Left lung (tissue), 10 donors: Measurements from ENCODE around the gene PTPRS. TPM values are rescaled to one million over a fixed set of nuclear protein-coding genes. Genes with fewer than 3 reads are reported as not detected.

ENCODE experiments used
- ATAC-seq: fragments of 200-7000 bp; cut with Tn5 transposase; one replicate; pipeline ENCODE4 v1.9.1; 2020; ENCODE audit warnings: moderate library complexity
- DNase-seq, 4 donors: peaks; one replicate each; pipeline ENCODE4 v3.0.0-alpha.2; 2013 to 2020
- H3K27ac ChIP-seq, 2 donors: fragments of 200-600 bp; sonication (generic) in 1 of 2; one replicate each; pipeline versions ENCODE4 v1.5.0 to v1.8.0; 2020 to 2021
- H3K27me3 ChIP-seq, 2 donors: fragments of 200-600 bp; sonication (generic) in 1 of 2; one replicate each; pipeline versions ENCODE4 v1.5.0 to v1.8.0; 2020 to 2021
- H3K36me3 ChIP-seq, 2 donors: fragments of 200-600 bp; sonication (generic) in 1 of 2; one replicate each; pipeline versions ENCODE4 v1.5.0 to v1.8.0; 2020 to 2021
- H3K4me1 ChIP-seq, 2 donors: fragments of 200-600 bp; one replicate each; pipeline ENCODE4 v1.8.0; 2021
- H3K4me3 ChIP-seq, 2 donors: fragments of 200-600 bp; sonication (generic) in 1 of 2; one replicate each; pipeline versions ENCODE4 v1.5.0 to v1.8.0; 2020 to 2021; ENCODE audit warnings: mild to moderate bottlenecking in 1 of 2
- H3K9me3 ChIP-seq, 2 donors: fragments of 200-600 bp; sonication (generic) in 1 of 2; one replicate each; pipeline versions ENCODE4 v1.5.0 to v1.8.0; 2020 to 2021
- intact Hi-C, 2 donors: fragments of 100-400 bp; cut with DNase I; formaldehyde crosslinking; loops; one replicate each; pipeline versions ENCODE4 v1.11.2 to v1.14.2; 2022
- polyA plus RNA-seq, 6 donors: library from polyadenylated mRNA; unstranded; fragments of 120-200 nt; gene quantifications; one replicate each; pipeline ENCODE4 v1.2.1, GENCODE V29; 2013; ENCODE audit not compliant: insufficient read length in 6 of 6
- total RNA-seq, 2 donors: library from RNA; stranded (reverse); fragmentation: NEBNext Ultra II Directional; extraction: Animal tissue kit (Norgen Biotek cat#: 25700); gene quantifications; one replicate each; pipeline ENCODE4 v1.2.1, GENCODE V29; 2021
- TF ChIP-seq, protein P1 (sequence below), 2 donors: fragments of 200-600 bp; sonication (generic) in 1 of 2; IDR thresholded peaks; one replicate each; pipeline versions ENCODE4 v1.5.0 to v1.8.0; 2021; ENCODE audit warnings: antibody characterized with exemption in 2 of 2
- donor health status: DM: no; HTN: yes; CAD: no.
- donor health status: DM: no; HTN: no; CAD: no.

The PTPRS gene
- total and polyA plus RNA-seq, 8 donors, result 61.7 to 97.9 (median 75.3) TPM

DNA sequence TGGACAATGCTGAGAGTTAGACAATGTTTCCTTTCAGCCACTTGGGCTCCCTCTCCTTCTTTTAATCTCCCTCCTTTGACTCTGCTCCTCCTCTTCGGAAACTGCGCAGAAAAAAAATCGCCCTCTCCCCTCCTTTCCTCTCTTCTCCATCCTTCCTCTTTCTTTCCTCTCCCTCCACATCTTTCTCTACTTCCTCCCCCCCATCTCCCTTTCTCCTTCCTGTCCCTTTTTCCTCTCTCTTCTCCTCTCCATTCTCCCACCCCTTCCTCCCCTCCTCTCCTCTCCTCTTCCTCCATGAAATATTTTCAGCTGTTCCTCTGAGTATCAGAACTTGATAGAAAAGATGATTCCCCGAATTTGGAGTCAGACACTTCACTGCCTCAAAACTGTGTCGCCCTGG, 15.1 kb upstream of the PTPRS start:
- Histone ChIP-seq H3K9me3 (no peaks in the 10 kb centered on the region), H3K36me3 (no peaks in the 10 kb centered on the region), H3K4me1 (no peaks in the 10 kb centered on the region), H3K27me3 (peaks cover 0 to 81% of the 10 kb centered on the region in 2 donors), H3K27ac (no peak overlapping the region), H3K4me3 (no peak overlapping the region)
- intact Hi-C loops, result no loop called here
- TF ChIP-seq, protein P1, sequence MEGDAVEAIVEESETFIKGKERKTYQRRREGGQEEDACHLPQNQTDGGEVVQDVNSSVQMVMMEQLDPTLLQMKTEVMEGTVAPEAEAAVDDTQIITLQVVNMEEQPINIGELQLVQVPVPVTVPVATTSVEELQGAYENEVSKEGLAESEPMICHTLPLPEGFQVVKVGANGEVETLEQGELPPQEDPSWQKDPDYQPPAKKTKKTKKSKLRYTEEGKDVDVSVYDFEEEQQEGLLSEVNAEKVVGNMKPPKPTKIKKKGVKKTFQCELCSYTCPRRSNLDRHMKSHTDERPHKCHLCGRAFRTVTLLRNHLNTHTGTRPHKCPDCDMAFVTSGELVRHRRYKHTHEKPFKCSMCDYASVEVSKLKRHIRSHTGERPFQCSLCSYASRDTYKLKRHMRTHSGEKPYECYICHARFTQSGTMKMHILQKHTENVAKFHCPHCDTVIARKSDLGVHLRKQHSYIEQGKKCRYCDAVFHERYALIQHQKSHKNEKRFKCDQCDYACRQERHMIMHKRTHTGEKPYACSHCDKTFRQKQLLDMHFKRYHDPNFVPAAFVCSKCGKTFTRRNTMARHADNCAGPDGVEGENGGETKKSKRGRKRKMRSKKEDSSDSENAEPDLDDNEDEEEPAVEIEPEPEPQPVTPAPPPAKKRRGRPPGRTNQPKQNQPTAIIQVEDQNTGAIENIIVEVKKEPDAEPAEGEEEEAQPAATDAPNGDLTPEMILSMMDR (IDR thresholded peaks at IDR 0.05), result no peak
- ATAC-seq, result no peak
- DNase-seq, result no peak

DNA sequence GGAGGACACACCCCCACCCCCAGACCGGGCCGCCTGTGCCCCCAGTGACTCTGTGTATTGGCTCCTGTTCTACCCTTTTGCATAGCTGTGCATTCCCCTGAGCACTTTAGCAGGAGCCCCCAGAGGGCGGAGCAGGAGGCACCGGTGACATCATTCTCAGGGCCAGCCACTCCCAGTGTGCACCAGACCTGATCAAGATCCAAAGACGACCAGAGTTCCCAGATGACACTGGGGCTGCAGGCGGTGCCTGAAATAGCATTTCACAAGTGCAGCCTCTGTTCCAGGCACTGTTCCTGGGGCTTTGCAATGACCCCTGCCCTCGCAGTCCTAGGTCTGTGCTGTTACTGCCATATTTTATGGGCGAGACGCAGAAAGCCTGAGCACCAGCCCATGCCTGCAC, 14.5 kb upstream of the PTPRS start:
- intact Hi-C loops, result no loop called here
- H3K27ac ChIP-seq, result no peak overlapping the region
- H3K4me1 ChIP-seq, result no peaks in the 10 kb centered on the region
- no peak overlapping the region for H3K4me3 ChIP-seq
- ATAC-seq (no peak), DNase-seq (no peak)
- H3K9me3 ChIP-seq, result no peaks in the 10 kb centered on the region
- TF ChIP-seq, protein P1 (IDR thresholded peaks at IDR 0.05), result no peak
- peaks cover 0 to 81% of the 10 kb centered on the region in 2 donors for H3K27me3 ChIP-seq
- no peaks in the 10 kb centered on the region for H3K36me3 ChIP-seq

DNA sequence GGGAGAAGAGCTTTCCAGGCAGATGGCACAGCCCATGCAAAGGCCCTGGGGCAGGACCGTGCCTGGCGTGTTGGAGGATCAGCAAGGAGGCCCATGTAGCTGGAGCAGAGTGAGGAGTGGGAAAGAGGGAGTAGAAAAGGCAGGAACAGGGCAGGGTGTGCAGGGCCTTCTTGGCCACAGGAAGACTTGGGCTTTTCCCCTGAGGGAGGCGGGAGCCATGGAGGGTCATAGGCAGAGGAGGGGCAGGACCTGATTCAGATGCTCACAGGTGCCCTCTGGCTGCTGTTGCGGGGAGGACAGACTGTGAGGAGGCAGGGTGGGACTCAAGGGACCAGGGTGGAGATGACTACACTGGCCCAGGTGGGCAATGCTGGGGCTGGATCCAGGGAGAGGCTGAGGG, 13.8 kb upstream of the PTPRS start:
- Histone ChIP-seq H3K36me3 (no peaks in the 10 kb centered on the region), H3K4me3 (no peak overlapping the region), H3K9me3 (no peaks in the 10 kb centered on the region), H3K27ac (no peak overlapping the region), H3K4me1 (no peaks in the 10 kb centered on the region), H3K27me3 (peaks cover 0 to 79% of the 10 kb centered on the region in 2 donors)
- TF ChIP-seq, protein P1 (IDR thresholded peaks at IDR 0.05), result no peak
- ATAC-seq (no peak), DNase-seq (no peak)
- intact Hi-C loops, result no loop called here

DNA sequence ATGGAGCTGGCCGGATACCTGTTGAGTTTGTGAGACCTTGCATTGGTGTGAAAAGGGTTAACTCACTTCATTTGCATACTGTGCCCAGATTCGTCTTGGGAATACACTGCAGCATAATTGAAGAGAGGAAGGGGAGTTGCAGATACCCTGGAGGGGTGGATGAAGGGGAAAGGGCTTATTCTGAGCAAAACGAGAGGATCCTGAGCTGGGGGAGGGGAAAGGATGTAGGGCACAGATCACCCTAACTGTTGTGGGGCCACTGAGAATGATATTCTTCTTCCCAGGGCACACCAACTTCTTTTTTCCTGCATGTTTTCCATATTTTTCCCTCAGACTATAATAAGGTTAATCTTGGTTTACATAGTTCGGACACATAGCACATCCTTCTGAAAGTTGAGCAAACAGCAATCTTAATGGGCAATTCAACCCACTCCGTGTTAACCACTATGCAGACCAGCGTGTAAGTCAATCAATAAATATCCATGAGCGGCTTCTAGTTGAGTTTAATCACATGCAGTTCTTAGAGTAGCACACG, 11.7 kb upstream of the PTPRS start:
- peaks cover 0 to 63% of the 10 kb centered on the region in 2 donors for H3K27me3 ChIP-seq
- no peaks in the 10 kb centered on the region for H3K9me3 ChIP-seq

DNA sequence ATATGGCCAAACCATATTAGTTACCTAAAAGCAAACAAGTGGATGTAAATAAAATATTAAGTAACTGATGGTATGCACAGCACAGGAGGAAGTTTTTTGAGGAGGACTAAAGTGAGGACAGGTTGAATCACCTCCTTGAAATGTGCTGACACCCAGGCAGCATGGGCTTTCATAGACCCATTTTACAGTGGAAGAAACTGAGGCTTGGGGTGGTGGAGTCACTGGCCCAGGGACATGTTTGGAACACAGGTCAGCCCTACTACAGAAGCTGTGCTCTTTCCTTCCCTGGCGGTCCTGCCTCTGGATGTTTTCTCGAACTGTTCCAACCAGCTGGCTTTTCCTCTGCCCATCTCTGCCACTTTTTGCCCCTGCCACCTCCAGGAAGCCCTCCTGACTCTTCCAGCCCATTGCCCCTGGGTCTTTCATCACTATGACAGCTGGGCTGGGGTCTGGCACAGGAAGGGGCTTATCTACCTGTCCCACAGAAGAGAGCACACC, 11.2 kb upstream of the PTPRS start:
- H3K9me3 ChIP-seq, result no peaks in the 10 kb centered on the region
- TF ChIP-seq, protein P1 (IDR thresholded peaks at IDR 0.05), result no peak
- H3K4me1 ChIP-seq, result no peaks in the 10 kb centered on the region
- H3K36me3 ChIP-seq, result no peaks in the 10 kb centered on the region
- intact Hi-C loops, result no loop called here
- DNase-seq, result no peak
- no peak overlapping the region for H3K27ac ChIP-seq
- H3K4me3 ChIP-seq, result no peak overlapping the region
- ATAC-seq, result no peak
- H3K27me3 ChIP-seq, result peaks cover 0 to 64% of the 10 kb centered on the region in 2 donors

More for the DNA sequence above, 11.7 kb upstream of the PTPRS start:
- Histone ChIP-seq H3K36me3 (no peaks in the 10 kb centered on the region), H3K4me1 (no peaks in the 10 kb centered on the region), H3K4me3 (no peak overlapping the region), H3K27ac (no peak overlapping the region)
- intact Hi-C loops, result no loop called here
- DNase-seq (no peak), ATAC-seq (no peak)
- TF ChIP-seq, protein P1 (IDR thresholded peaks at IDR 0.05), result no peak
